IgD-negative memory B cell (primary cell): Measurements from ENCODE around the gene SPC25. TPM values are rescaled to one million over a fixed set of nuclear protein-coding genes. Genes with fewer than 3 reads are reported as not detected.
"Not testable (repeated sequence)": the region's sequence is repeated elsewhere in the genome, so short reads cannot be mapped to it uniquely, and the experiment has no call there.

Source experiments
- H3K27ac Mint-ChIP-seq, 3 donors: one replicate each; pipeline ENCODE4 v1.8.0; 2020 to 2022; ENCODE audit warnings: mild to moderate bottlenecking in 3 of 3, mixed read lengths in 3 of 3, moderate library complexity in 1 of 3
- H3K27me3 Mint-ChIP-seq: one replicate; pipeline ENCODE4 v1.8.0; 2021; ENCODE audit warnings: mixed read lengths
- H3K36me3 Mint-ChIP-seq: one replicate; pipeline ENCODE4 v1.8.0; 2020; ENCODE audit warnings: mild to moderate bottlenecking, mixed read lengths
- H3K4me1 Mint-ChIP-seq, 3 donors: one replicate each; pipeline ENCODE4 v1.8.0; 2020 to 2022; ENCODE audit warnings: mixed read lengths in 3 of 3, mild to moderate bottlenecking in 1 of 3
- H3K4me3 Mint-ChIP-seq, 4 donors: one replicate each; pipeline ENCODE4 v1.8.0; 2020 to 2022; ENCODE audit warnings: mild to moderate bottlenecking in 4 of 4, mixed read lengths in 4 of 4, moderate library complexity in 3 of 4
- H3K9me3 Mint-ChIP-seq, 3 donors: one replicate each; pipeline ENCODE4 v1.8.0; 2020 to 2021; ENCODE audit warnings: mixed read lengths in 3 of 3, mild to moderate bottlenecking in 1 of 3
- polyA plus RNA-seq: library from polyadenylated mRNA; unstranded; fragments of 300-500 nt; fragmentation: Illumina TruSeq; gene quantifications from one replicate; pipeline ENCODE4 v1.2.3, GENCODE V29; 2021

Gene SPC25, protein sequence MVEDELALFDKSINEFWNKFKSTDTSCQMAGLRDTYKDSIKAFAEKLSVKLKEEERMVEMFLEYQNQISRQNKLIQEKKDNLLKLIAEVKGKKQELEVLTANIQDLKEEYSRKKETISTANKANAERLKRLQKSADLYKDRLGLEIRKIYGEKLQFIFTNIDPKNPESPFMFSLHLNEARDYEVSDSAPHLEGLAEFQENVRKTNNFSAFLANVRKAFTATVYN
- not detected for polyA plus RNA-seq

DNA sequence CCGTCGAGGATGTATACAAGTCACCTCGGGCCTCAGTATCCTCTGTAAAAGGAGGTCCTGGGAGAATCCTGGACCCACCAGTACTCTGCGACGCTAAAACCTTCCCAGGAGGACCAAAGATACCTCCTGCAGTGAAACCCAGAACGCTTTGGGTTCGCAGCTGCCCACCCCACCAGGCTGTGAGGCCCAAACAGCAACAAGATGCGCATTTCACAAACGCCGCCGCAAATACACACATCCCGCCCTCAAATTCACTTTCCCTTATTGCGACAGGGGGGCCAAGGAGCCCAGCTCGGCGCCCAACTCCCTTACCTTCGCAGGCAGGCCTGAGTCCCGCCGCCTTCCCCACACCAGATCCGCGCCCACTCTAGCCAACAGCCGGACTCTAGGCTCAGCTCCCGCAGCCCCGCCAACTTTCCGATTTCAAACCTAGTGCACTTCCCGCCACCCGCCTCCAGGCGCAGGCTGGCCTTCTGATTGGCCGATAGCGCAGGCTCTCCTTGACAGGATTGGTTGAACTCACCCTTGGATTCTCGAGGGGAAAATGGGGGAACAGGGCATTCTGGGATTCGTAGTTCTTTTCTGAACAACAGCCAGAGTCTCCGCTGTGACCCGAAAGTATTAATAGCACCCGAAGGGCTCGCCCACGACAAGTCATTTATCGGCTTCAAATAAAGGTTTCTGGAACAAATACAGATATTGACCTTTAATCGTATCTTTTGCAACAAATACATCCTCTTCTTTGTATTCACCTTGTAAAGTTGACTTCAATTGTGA, at the start of gene SPC25:
SPC25 (minus strand) TSS at position 425 of the 777 bp plus-strand sequence. CDS start 911 bp downstream, outside the sequence.
- Mint-ChIP-seq H3K9me3 (no peaks in the 10 kb centered on the region), H3K4me3 (peak within 1 kb of the TSS; percentile 80 to 98 (median 92)), H3K27me3 (peaks cover 5% of the 10 kb centered on the region), H3K27ac (peak within 1 kb of the TSS in 1 of 3 donors; percentile 87), H3K36me3 (peaks cover 2% of the 10 kb centered on the region), H3K4me1 (peaks cover 6 to 10% (median 9%) of the 10 kb centered on the region in 3 donors)

- no peak overlapping the region for H3K4me3 Mint-ChIP-seq
- H3K27ac Mint-ChIP-seq = peak overlapping the region in 1 of 3 donors; percentile 67
- H3K9me3 Mint-ChIP-seq = no peaks in the 10 kb centered on the region
- H3K4me1 Mint-ChIP-seq = peaks cover 0 to 2% (median 0%) of the 10 kb centered on the region in 3 donors
- no peaks in the 10 kb centered on the region for H3K27me3 Mint-ChIP-seq
- H3K36me3 Mint-ChIP-seq = no peaks in the 10 kb centered on the region
Measured at GRCh38 chr2:168939918-168940317, 49.7 kb upstream of the SPC25 start.

GRCh38 chr2:168939061-168939460, 48.8 kb upstream of the SPC25 start:
- peaks cover 0 to 2% (median 0%) of the 10 kb centered on the region in 3 donors for H3K4me1 Mint-ChIP-seq
- no peaks in the 10 kb centered on the region for H3K36me3 Mint-ChIP-seq
- H3K9me3 Mint-ChIP-seq = no peaks in the 10 kb centered on the region
- H3K27me3 Mint-ChIP-seq = no peaks in the 10 kb centered on the region
- H3K27ac Mint-ChIP-seq = no peak overlapping the region
- no peak overlapping the region for H3K4me3 Mint-ChIP-seq

- Mint-ChIP-seq H3K4me3 (no peak overlapping the region), H3K27ac (no peak overlapping the region), H3K4me1 (peaks cover 0 to 2% (median 0%) of the 10 kb centered on the region in 3 donors), H3K27me3 (no peaks in the 10 kb centered on the region), H3K36me3 (peaks cover 1% of the 10 kb centered on the region), H3K9me3 (no peaks in the 10 kb centered on the region)
Measured at GRCh38 chr2:168935810-168936581, 45.8 kb upstream of the SPC25 start.

DNA sequence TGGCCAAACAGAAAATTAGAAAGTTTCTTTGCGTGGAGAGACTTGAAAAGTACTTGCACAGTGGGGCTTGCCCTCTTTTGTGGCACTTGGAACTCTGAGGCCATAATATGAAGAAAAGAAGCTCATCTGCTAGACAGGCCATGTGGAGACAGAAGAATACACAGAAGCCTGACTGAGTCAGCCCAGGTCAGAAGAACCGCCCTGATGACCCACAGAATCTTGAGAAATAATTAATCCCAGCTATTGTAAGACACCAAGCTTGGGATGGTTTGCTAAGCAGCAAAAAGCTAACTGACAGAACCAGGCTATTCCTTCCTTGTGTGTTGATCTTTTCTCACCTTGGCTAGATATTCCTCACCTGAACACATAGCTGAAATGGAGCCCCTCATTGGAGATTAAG, 44.6 kb upstream of the SPC25 start:
- H3K36me3 Mint-ChIP-seq = peaks cover 1% of the 10 kb centered on the region
- H3K4me1 Mint-ChIP-seq = peaks cover 2 to 6% (median 3%) of the 10 kb centered on the region in 3 donors
- no peak overlapping the region for H3K27ac Mint-ChIP-seq
- no peaks in the 10 kb centered on the region for H3K27me3 Mint-ChIP-seq
- H3K4me3 Mint-ChIP-seq = no peak overlapping the region
- H3K9me3 Mint-ChIP-seq = no peaks in the 10 kb centered on the region

- H3K36me3 Mint-ChIP-seq, H3K27me3 Mint-ChIP-seq: not testable (repeated sequence)
- H3K27ac Mint-ChIP-seq = peak overlapping the region in 1 of 3 donors; percentile 69
Measured at GRCh38 chr2:168932174-168932573, 41.9 kb upstream of the SPC25 start.

DNA sequence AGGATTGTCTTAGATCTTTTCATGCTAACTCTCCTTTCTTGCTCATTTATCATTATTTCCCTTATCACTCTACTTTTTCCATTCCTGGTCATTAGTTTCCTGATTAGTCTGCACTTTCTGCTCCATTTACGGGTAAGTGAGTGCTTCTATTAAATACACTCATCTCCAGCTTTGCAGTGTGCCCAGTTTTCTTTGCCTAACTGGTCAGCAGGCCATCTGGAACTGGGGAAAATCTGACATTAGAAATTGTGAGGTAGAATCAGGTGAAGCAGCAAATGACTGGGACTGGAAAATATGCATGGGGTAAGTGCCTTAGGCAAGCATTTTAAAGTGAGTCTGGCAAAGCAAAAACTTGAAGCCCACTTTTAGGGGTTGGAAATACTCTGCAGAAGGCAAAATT, 40.0 kb upstream of the SPC25 start:
- peaks cover 9 to 15% (median 11%) of the 10 kb centered on the region in 3 donors for H3K4me1 Mint-ChIP-seq
- H3K4me3 Mint-ChIP-seq = no peak overlapping the region
- H3K27me3 Mint-ChIP-seq = peaks cover 5% of the 10 kb centered on the region

More at GRCh38 chr2:168932174-168932573, 41.9 kb upstream of the SPC25 start:
- H3K9me3 Mint-ChIP-seq, H3K4me3 Mint-ChIP-seq: not testable (repeated sequence)
- H3K4me1 Mint-ChIP-seq = peaks cover 9 to 15% (median 11%) of the 10 kb centered on the region in 3 donors

GRCh38 chr2:168929031-168929430, 38.8 kb upstream of the SPC25 start:
- peaks cover 9 to 15% (median 11%) of the 10 kb centered on the region in 3 donors for H3K4me1 Mint-ChIP-seq
- H3K27me3 Mint-ChIP-seq = peaks cover 5% of the 10 kb centered on the region
- H3K36me3 Mint-ChIP-seq = peaks cover 1% of the 10 kb centered on the region
- no peak overlapping the region for H3K27ac Mint-ChIP-seq
- H3K9me3 Mint-ChIP-seq = no peaks in the 10 kb centered on the region
- peak overlapping the region in 1 of 4 donors; percentile 46 for H3K4me3 Mint-ChIP-seq

More for the DNA sequence above, 40.0 kb upstream of the SPC25 start:
- H3K27ac Mint-ChIP-seq = no peak overlapping the region
- H3K36me3 Mint-ChIP-seq = peaks cover 1% of the 10 kb centered on the region
- H3K9me3 Mint-ChIP-seq = no peaks in the 10 kb centered on the region

- Mint-ChIP-seq H3K27me3 (peaks cover 5% of the 10 kb centered on the region), H3K4me3 (no peak overlapping the region), H3K4me1 (peaks cover 9 to 15% (median 11%) of the 10 kb centered on the region in 3 donors), H3K27ac (no peak overlapping the region), H3K9me3 (no peaks in the 10 kb centered on the region), H3K36me3 (peaks cover 1% of the 10 kb centered on the region)
Measured at GRCh38 chr2:168928113-168928831, 38.0 kb upstream of the SPC25 start.

DNA sequence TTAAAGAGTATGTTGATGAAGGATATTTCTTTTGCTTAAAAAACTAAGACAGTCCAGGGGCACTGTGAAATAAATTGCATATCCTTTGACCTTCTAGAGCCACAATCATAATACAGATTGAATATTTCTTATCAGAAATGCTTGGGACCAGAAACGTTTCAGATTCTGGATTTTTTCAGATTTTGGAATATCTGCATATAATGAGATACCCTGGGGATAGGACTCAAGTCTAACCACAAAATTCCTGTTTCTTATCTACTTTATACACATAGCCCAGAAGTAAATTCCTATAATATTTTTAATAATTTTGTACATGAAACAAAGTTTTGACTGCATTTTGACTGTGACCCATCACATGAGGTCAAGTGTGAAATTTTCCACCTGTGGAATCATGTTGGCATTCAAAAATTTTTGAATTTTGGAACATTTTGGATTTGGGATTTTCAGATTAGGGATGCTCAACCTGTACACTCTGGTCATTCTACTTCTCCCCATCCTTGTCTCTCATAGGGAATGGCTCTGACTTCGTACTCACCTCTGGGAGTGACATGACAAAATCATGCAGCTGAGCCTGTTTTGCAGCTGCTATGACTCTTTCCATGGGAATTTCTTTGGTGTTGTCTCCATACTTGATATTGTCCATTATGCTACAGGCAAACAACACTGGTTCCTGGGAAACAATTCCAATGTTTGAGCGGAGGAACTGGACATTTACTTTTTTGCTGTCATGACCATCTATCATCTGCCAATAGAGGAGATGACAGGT, 36.6 kb upstream of the SPC25 start:
- peaks cover 5% of the 10 kb centered on the region for H3K27me3 Mint-ChIP-seq
- H3K4me3 Mint-ChIP-seq = no peak overlapping the region
- H3K4me1 Mint-ChIP-seq = peaks cover 11 to 15% (median 11%) of the 10 kb centered on the region in 3 donors
- H3K27ac Mint-ChIP-seq = no peak overlapping the region
- no peaks in the 10 kb centered on the region for H3K36me3 Mint-ChIP-seq
- H3K9me3 Mint-ChIP-seq = no peaks in the 10 kb centered on the region

DNA sequence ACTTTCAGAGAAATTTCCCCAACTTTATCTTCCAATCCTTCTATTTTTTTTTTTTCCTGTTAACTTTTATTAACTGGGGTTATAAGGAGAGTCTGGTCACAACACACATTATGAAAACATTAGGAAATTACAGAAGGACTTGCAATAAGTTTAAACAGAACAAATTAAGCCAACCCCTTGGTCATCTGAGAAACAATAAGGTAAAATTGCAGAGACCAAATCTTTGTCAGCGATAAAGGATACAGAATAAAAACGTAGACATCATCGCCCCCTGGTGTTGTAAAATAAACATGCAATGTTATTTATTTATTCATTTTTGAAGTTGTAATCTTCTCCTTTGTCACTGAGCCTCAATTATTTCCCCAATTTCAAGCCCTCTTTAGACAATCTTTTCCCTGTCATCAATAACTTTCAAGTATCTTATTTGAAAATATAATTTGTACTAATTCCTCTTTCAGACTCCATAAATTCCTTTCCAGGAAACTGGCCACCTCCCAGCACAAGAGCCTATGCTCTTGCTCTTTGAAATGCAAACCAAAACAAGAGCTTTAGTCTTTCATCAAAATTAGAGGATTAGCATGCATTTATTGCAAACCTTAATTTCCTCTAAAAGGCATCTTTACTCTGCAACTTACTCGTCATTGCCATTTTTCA, 30.4 kb upstream of the SPC25 start:
- no peak overlapping the region for H3K27ac Mint-ChIP-seq
- H3K36me3 Mint-ChIP-seq = no peaks in the 10 kb centered on the region
- H3K4me1 Mint-ChIP-seq = peaks cover 0 to 2% (median 0%) of the 10 kb centered on the region in 3 donors
- no peak overlapping the region for H3K4me3 Mint-ChIP-seq
- H3K9me3 Mint-ChIP-seq = peaks cover 0 to 5% (median 0%) of the 10 kb centered on the region in 3 donors
- H3K27me3 Mint-ChIP-seq = peaks cover 6% of the 10 kb centered on the region

- Mint-ChIP-seq H3K4me1 (peaks cover 0 to 4% (median 0%) of the 10 kb centered on the region in 3 donors), H3K36me3 (no peaks in the 10 kb centered on the region), H3K9me3 (peaks cover 0 to 9% (median 0%) of the 10 kb centered on the region in 3 donors), H3K27me3 (peaks cover 6% of the 10 kb centered on the region), H3K27ac (no peak overlapping the region), H3K4me3 (no peak overlapping the region)
Measured at GRCh38 chr2:168916331-168916675, 26.1 kb upstream of the SPC25 start.

DNA sequence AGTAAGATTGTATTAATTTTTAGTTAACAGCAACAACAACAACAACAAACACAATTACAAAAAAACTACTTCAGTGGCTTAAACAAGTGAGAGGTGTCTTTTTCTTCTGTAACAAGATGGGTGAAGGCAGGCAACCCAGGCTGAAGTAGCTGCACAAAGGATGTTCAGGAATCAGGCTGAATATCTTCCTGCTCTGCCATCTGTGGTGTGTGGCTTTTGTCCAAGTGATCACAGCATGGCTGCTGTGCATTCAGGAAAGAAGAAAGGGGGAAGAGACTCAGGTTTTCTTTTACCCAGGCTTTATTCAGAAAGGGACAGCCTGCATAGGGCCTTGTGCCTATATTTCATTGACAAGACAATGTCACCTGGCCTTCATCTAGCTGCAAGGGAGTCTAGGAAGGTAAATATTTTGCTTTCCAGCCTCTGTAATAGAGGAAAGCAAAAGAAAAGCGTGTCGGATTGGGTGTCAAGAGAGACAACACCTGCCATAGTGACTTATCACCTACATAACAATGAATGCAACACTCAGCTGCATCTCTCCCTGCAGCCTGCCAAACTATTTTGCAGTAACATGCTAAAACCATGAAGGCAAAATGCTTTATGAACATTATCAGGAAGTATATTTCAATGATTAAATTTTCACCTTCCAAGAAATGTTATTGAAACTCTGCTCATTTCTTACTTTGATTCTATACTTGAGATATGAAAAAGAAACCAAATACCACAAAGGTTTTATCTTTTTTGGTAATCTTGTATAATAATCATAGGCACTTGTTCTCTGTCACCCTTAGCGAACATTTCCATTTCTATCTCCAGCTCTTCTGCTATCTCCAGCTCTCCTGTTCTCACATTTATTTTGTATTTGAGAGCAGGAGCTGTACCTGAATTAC, 25.5 kb upstream of the SPC25 start:
- Mint-ChIP-seq H3K4me3 (no peak overlapping the region), H3K9me3 (peaks cover 0 to 9% (median 0%) of the 10 kb centered on the region in 3 donors), H3K27ac (no peak overlapping the region), H3K36me3 (no peaks in the 10 kb centered on the region), H3K4me1 (peaks cover 0 to 4% (median 0%) of the 10 kb centered on the region in 3 donors), H3K27me3 (peaks cover 5% of the 10 kb centered on the region)
